BLaER1 (cell line): ENCODE results near the gene PSD2.

Experiments
- H3K27ac ChIP-seq: shearing (Covaris generic); formaldehyde crosslinking; 2 replicates; pipeline ENCODE4 v1.8.1; 2022
- H3K27me3 ChIP-seq: shearing (Covaris generic); formaldehyde crosslinking; 2 replicates; pipeline ENCODE4 v1.8.1; 2022
- H3K36me3 ChIP-seq: shearing (Covaris generic); formaldehyde crosslinking; 2 replicates; pipeline ENCODE4 v1.8.1; 2022
- H3K4me1 ChIP-seq: shearing (Covaris generic); formaldehyde crosslinking; 2 replicates; pipeline ENCODE4 v1.8.1; 2022
- H3K4me2 ChIP-seq: shearing (Covaris generic); formaldehyde crosslinking; 2 replicates; pipeline ENCODE4 v1.8.1; 2022
- H3K4me3 ChIP-seq: shearing (Covaris generic); formaldehyde crosslinking; 2 replicates; pipeline ENCODE4 v1.8.1; 2022
- H3K9ac ChIP-seq: shearing (Covaris generic); formaldehyde crosslinking; 2 replicates; pipeline ENCODE4 v1.8.1; 2022
- H3K9me3 ChIP-seq: shearing (Covaris generic); formaldehyde crosslinking; 2 replicates; pipeline ENCODE4 v1.8.1; 2022
- H4K20me1 ChIP-seq: shearing (Covaris generic); formaldehyde crosslinking; 2 replicates; pipeline ENCODE4 v1.8.1; 2022
- Cebpa-rat ChIP-seq: shearing (Covaris generic); IDR thresholded peaks from 2 replicates; pipeline ENCODE4 v1.8.1; 2022

PSD2 gene

GRCh38 chr5:139833525-139833924, 37.9 kb downstream of the PSD2 start:
- Histone ChIP-seq H4K20me1 (no peaks in the 10 kb centered on the region), H3K27ac (no peak overlapping the region), H3K36me3 (no peaks in the 10 kb centered on the region), H3K4me1 (no peaks in the 10 kb centered on the region), H3K9me3 (0 out of 2 replicates have a peak, but pooled peaks cover 5% of the 10 kb centered on the region), H3K27me3 (no peaks in the 10 kb centered on the region), H3K9ac (no peak overlapping the region), H3K4me3 (no peak overlapping the region), H3K4me2 (no peak overlapping the region)
- TF ChIP-seq Cebpa-rat: no peak

GRCh38 chr5:139835656-139836055, 40.0 kb downstream of the PSD2 start:
- Histone ChIP-seq H3K4me1 (no peaks in the 10 kb centered on the region), H4K20me1 (no peaks in the 10 kb centered on the region), H3K4me2 (no peak overlapping the region), H3K4me3 (no peak overlapping the region), H3K36me3 (no peaks in the 10 kb centered on the region), H3K9me3 (no peaks in the 10 kb centered on the region), H3K27ac (no peak overlapping the region), H3K27me3 (no peaks in the 10 kb centered on the region), H3K9ac (no peak overlapping the region)
- TF ChIP-seq Cebpa-rat: no peak

- no peaks in the 10 kb centered on the region for H3K4me1 ChIP-seq
These were observed 41.0 kb downstream of the PSD2 start for GRCh38 chr5:139836469-139837208.

GRCh38 chr5:139837711-139838380, 42.2 kb downstream of the PSD2 start:
- H3K27ac ChIP-seq: no peak overlapping the region
- H3K9ac ChIP-seq: no peak overlapping the region
- no peaks in the 10 kb centered on the region for H3K36me3 ChIP-seq
- no peaks in the 10 kb centered on the region for H4K20me1 ChIP-seq
- H3K4me2 ChIP-seq: no peak overlapping the region
- H3K4me1 ChIP-seq: no peaks in the 10 kb centered on the region
- H3K27me3 ChIP-seq: no peaks in the 10 kb centered on the region
- H3K9me3 ChIP-seq: no peaks in the 10 kb centered on the region
- TF ChIP-seq Cebpa-rat: no peak
- H3K4me3 ChIP-seq: no peak overlapping the region

More at GRCh38 chr5:139836469-139837208, 41.0 kb downstream of the PSD2 start:
- no peak overlapping the region for H3K27ac ChIP-seq
- H3K9ac ChIP-seq: no peak overlapping the region
- H3K9me3 ChIP-seq: no peaks in the 10 kb centered on the region
- no peaks in the 10 kb centered on the region for H4K20me1 ChIP-seq
- TF ChIP-seq Cebpa-rat: no peak
- no peak overlapping the region for H3K4me3 ChIP-seq
- H3K36me3 ChIP-seq: no peaks in the 10 kb centered on the region
- no peak overlapping the region for H3K4me2 ChIP-seq
- H3K27me3 ChIP-seq: no peaks in the 10 kb centered on the region

- no peak for TF ChIP-seq Cebpa-rat
- H3K27ac ChIP-seq: no peak overlapping the region
- no peaks in the 10 kb centered on the region for H3K4me1 ChIP-seq
- H4K20me1 ChIP-seq: no peaks in the 10 kb centered on the region
- no peak overlapping the region for H3K4me2 ChIP-seq
- H3K9ac ChIP-seq: no peak overlapping the region
- H3K27me3 ChIP-seq: no peaks in the 10 kb centered on the region
- H3K9me3 ChIP-seq: no peaks in the 10 kb centered on the region
- H3K4me3 ChIP-seq: no peak overlapping the region
- H3K36me3 ChIP-seq: no peaks in the 10 kb centered on the region
These were observed 43.0 kb downstream of the PSD2 start for GRCh38 chr5:139838381-139839197.

GRCh38 chr5:139839232-139839815, 43.7 kb downstream of the PSD2 start:
- no peaks in the 10 kb centered on the region for H3K36me3 ChIP-seq
- no peak overlapping the region for H3K9ac ChIP-seq
- no peak for TF ChIP-seq Cebpa-rat
- H4K20me1 ChIP-seq: no peaks in the 10 kb centered on the region
- H3K4me2 ChIP-seq: no peak overlapping the region
- H3K9me3 ChIP-seq: no peaks in the 10 kb centered on the region
- H3K4me3 ChIP-seq: no peak overlapping the region
- no peak overlapping the region for H3K27ac ChIP-seq
- H3K27me3 ChIP-seq: no peaks in the 10 kb centered on the region
- 0 out of 2 replicates have a peak, but pooled peaks cover 4% of the 10 kb centered on the region for H3K4me1 ChIP-seq

GRCh38 chr5:139839918-139840317, 44.3 kb downstream of the PSD2 start:
- no peak overlapping the region for H3K27ac ChIP-seq
- no peak overlapping the region for H3K9ac ChIP-seq
- H3K4me3 ChIP-seq: no peak overlapping the region
- no peaks in the 10 kb centered on the region for H3K9me3 ChIP-seq
- 0 out of 2 replicates have a peak, but pooled peaks cover 7% of the 10 kb centered on the region for H3K4me1 ChIP-seq
- H3K27me3 ChIP-seq: no peaks in the 10 kb centered on the region
- no peaks in the 10 kb centered on the region for H4K20me1 ChIP-seq
- H3K36me3 ChIP-seq: no peaks in the 10 kb centered on the region
- TF ChIP-seq Cebpa-rat: no peak
- no peak overlapping the region for H3K4me2 ChIP-seq

GRCh38 chr5:139841549-139841948, 45.9 kb downstream of the PSD2 start:
- Histone ChIP-seq H3K9ac (no peak overlapping the region), H4K20me1 (no peaks in the 10 kb centered on the region), H3K36me3 (no peaks in the 10 kb centered on the region), H3K4me2 (no peak overlapping the region), H3K27me3 (peaks cover 11% of the 10 kb centered on the region), H3K4me1 (0 out of 2 replicates have a peak, but pooled peaks cover 7% of the 10 kb centered on the region), H3K27ac (no peak overlapping the region), H3K4me3 (no peak overlapping the region), H3K9me3 (no peaks in the 10 kb centered on the region)
- TF ChIP-seq Cebpa-rat: no peak

GRCh38 chr5:139842321-139842720, 46.7 kb downstream of the PSD2 start:
- peaks cover 19% of the 10 kb centered on the region for H3K27me3 ChIP-seq
- no peak overlapping the region for H3K4me2 ChIP-seq
- H3K4me1 ChIP-seq: peaks cover 13% of the 10 kb centered on the region; the same call in 1 of the 2 replicates
- no peaks in the 10 kb centered on the region for H3K9me3 ChIP-seq
- TF ChIP-seq Cebpa-rat: no peak
- no peak overlapping the region for H3K9ac ChIP-seq
- H3K27ac ChIP-seq: no peak overlapping the region
- H4K20me1 ChIP-seq: no peaks in the 10 kb centered on the region
- H3K4me3 ChIP-seq: no peak overlapping the region
- H3K36me3 ChIP-seq: no peaks in the 10 kb centered on the region
